ENCODE results near the gene VIPR2. TPM values are rescaled to one million over a fixed set of nuclear protein-coding genes. Genes with fewer than 3 reads are reported as not detected.
"Not testable (repeated sequence)": the region's sequence is repeated elsewhere in the genome, so short reads cannot be mapped to it uniquely, and the experiment has no call there.

Gene VIPR2
- total RNA-seq, 6 donors from 2014 or later, result 0.30 to 0.74 (median 0.40) TPM; not detected in 3

DNA sequence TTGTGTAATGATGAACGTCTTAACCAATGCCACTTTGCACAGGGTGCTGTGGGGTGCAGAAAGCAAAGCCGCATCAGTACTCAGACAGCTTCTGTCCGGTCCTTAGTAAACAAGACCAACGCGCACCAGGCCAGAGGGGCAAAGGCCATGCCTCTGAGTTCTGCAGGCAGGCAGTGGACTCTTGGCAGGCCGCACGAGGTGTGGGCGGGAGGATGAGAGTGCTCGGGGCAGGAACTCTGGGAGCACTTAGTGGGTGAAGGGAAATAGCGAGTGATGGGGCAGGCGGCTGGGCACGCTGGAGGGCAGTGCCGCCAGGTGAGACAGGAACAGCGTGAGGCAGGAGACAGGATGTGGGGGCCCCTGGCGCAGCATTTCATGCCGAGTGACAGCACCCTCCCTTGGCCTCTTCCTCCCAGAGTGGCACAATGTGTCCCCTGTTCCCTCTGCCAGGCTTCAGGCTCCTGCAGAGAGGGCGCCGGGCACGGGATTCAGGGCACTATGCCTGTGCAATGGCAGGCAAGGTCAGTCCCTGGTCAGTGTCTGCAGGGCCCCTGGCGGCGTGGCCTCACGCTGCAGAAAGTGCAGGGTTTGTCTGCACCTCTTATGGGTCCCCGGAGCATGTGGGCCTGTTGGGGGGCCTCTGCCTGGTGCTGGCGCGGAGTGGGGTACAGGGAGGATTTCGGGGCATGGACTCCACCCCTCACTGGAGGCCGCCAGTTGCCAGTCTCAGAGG lies 60.4 kb downstream of the VIPR2 start:
- TF ChIP-seq POLR2A (IDR thresholded peaks at IDR 0.05) (no peak), POLR2AphosphoS5 (IDR thresholded peaks at IDR 0.05) (no peak), EP300 (IDR thresholded peaks at IDR 0.05) (no peak)
- TF ChIP-seq, protein P1, sequence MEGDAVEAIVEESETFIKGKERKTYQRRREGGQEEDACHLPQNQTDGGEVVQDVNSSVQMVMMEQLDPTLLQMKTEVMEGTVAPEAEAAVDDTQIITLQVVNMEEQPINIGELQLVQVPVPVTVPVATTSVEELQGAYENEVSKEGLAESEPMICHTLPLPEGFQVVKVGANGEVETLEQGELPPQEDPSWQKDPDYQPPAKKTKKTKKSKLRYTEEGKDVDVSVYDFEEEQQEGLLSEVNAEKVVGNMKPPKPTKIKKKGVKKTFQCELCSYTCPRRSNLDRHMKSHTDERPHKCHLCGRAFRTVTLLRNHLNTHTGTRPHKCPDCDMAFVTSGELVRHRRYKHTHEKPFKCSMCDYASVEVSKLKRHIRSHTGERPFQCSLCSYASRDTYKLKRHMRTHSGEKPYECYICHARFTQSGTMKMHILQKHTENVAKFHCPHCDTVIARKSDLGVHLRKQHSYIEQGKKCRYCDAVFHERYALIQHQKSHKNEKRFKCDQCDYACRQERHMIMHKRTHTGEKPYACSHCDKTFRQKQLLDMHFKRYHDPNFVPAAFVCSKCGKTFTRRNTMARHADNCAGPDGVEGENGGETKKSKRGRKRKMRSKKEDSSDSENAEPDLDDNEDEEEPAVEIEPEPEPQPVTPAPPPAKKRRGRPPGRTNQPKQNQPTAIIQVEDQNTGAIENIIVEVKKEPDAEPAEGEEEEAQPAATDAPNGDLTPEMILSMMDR (IDR thresholded peaks at IDR 0.05), result no peak
- no peak overlapping the region for H3K27ac ChIP-seq
- ATAC-seq (ENCODE audit: low FRiP score in 2 of 2) (peak; percentile 41 to 65), DNase-seq (peak; percentile 16 to 72)
- no peaks in the 10 kb centered on the region for H3K36me3 ChIP-seq
- no peaks in the 10 kb centered on the region for H3K27me3 ChIP-seq
- 80 to 81% methylated on average over 27 of the region's 27 CpGs for WGBS, 2 donors
- H3K4me1 ChIP-seq, result no peaks in the 10 kb centered on the region
- no peaks in the 10 kb centered on the region for H3K9me3 ChIP-seq
- H3K4me3 ChIP-seq, result no peak overlapping the region

DNA sequence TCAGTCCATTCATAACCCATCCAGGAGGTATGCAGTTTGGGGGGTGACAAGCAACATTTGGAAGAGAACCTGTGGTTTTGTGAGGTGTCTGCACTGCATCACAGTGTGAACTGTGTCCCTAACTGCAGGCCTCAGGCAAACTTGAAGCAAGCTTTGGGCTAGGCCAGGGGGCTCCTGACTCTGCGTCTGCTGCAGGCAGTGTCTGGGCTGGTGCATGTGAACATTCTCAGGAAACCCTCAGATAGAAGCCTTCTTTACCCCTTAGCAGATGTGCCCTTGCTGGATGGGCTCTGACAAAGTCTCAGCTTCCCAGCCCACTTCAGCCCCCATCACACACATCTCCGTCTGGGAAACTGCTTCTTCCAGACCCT lies 61.0 kb downstream of the VIPR2 start:
- 60 to 89% methylated on average over 2 of the region's 2 CpGs for WGBS, 2 donors
- peak in 1 of 2 donors; percentile 4 for DNase-seq

DNA sequence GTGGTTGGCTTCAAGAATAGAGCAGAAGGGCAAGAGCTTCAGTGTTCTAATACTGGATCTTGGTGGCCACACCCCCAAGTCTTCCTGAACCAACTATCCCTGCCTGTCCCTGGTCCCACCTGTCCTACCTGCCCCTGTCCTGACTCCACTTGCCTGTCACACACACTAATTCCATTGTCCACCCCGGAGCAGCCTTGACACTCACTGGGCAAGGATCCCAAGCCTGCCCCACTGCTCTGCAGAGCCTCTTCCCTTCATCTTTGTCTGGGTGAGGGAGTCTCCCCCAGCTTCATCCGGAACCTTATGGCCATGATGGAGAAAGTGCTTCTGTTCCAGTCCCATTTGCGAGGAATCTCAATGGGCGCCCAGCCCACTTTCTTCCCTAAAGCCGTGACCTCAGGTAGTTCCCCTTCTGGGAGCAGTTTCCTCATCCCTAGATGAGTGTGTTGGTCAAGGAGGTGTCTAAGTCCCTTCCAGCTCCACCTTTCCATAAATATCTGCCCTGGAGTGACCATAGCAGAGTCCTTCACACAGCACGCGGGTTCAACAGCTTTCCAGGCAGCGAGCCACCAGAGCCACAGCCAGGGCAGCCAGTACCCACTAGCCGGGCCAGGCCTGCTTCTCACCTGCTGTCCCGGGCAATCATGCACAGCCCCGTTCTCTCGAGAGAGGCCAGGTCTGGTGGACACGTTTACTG lies 61.5 kb downstream of the VIPR2 start:
- no peaks in the 10 kb centered on the region for H3K27me3 ChIP-seq
- ATAC-seq (ENCODE audit: low FRiP score in 2 of 2), result peak; percentile 24 to 42
- H3K4me1 ChIP-seq, result no peaks in the 10 kb centered on the region
- H3K27ac ChIP-seq, result no peak overlapping the region
- no peak overlapping the region for H3K4me3 ChIP-seq
- DNase-seq, result peak; percentile 32 to 44
- H3K9me3 ChIP-seq, result no peaks in the 10 kb centered on the region
- TF ChIP-seq, protein P1 (IDR thresholded peaks at IDR 0.05), result no peak
- TF ChIP-seq POLR2AphosphoS5 (IDR thresholded peaks at IDR 0.05) (no peak), POLR2A (IDR thresholded peaks at IDR 0.05) (no peak), EP300 (IDR thresholded peaks at IDR 0.05) (no peak)
- 87 to 90% methylated on average over 7 to 13 of the region's 13 CpGs for WGBS, 2 donors
- H3K36me3 ChIP-seq, result no peaks in the 10 kb centered on the region

More for the DNA sequence above, 61.0 kb downstream of the VIPR2 start:
- H3K27me3 ChIP-seq, result no peaks in the 10 kb centered on the region
- no peaks in the 10 kb centered on the region for H3K9me3 ChIP-seq
- H3K4me1 ChIP-seq, result no peaks in the 10 kb centered on the region
- no peak overlapping the region for H3K4me3 ChIP-seq
- no peak for TF ChIP-seq EP300 (IDR thresholded peaks at IDR 0.05)
- TF ChIP-seq, protein P1 (IDR thresholded peaks at IDR 0.05), result no peak
- TF ChIP-seq POLR2AphosphoS5 (IDR thresholded peaks at IDR 0.05), result no peak
- TF ChIP-seq POLR2A (IDR thresholded peaks at IDR 0.05), result no peak
- no peaks in the 10 kb centered on the region for H3K36me3 ChIP-seq
- no peak overlapping the region for H3K27ac ChIP-seq
- peak; percentile 8 to 58 for ATAC-seq (ENCODE audit: low FRiP score in 2 of 2)

DNA sequence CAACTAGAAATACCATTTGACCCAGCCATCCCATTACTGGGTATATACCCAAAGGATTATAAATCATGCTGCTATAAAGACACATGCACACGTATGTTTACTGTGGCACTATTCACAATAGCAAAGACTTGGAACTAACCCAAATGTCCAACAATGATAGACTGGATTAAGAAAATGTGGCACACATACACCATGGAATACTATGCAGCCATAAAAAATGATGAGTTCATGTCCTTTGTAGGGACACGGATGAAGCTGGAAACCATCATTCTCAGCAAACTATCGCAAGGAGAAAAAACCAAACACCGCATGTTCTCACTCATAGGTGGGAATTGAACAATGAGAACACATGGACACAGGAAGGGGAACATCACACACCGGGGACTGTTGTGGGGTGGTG lies 62.6 kb downstream of the VIPR2 start:
- DNase-seq; H3K27ac ChIP-seq; H3K36me3 ChIP-seq; H3K4me3 ChIP-seq; H3K27me3 ChIP-seq; H3K9me3 ChIP-seq; H3K4me1 ChIP-seq; ATAC-seq (ENCODE audit: low FRiP score in 2 of 2): not testable (repeated sequence)
- WGBS, 2 donors, result 82 to 99% methylated on average over 1 to 5 of the region's 5 CpGs

DNA sequence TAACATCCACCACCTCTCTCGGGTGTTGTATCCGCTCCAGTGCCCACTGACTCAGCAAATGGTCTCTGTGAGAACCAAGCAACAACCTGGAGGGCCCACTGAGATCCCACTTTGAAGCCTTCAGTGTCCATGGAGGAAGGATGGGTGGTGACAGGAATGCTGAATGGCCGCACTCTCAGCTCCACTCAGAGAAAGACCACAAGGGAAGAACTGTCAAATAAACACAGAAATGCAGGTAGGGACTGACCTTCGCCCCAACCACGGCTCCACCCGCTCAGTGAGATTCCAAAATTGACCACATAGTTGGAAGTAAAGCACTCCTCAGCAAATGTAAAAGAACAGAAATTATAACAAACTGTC lies 65.8 kb downstream of the VIPR2 start:
- no peak for TF ChIP-seq POLR2A (IDR thresholded peaks at IDR 0.05)
- TF ChIP-seq EP300 (IDR thresholded peaks at IDR 0.05), result no peak
- no peak for TF ChIP-seq POLR2AphosphoS5 (IDR thresholded peaks at IDR 0.05)
- TF ChIP-seq, protein P1 (IDR thresholded peaks at IDR 0.05), result no peak

More for the DNA sequence above, 65.8 kb downstream of the VIPR2 start:
- DNase-seq, result no peak
- Histone ChIP-seq H3K4me1 (no peaks in the 10 kb centered on the region), H3K4me3 (no peak overlapping the region), H3K27ac (no peak overlapping the region), H3K27me3 (no peaks in the 10 kb centered on the region), H3K36me3 (no peaks in the 10 kb centered on the region), H3K9me3 (no peaks in the 10 kb centered on the region)
- WGBS, 2 donors, result 85 to 94% methylated on average over 5 to 6 of the region's 6 CpGs
- no peak for ATAC-seq (ENCODE audit: low FRiP score in 2 of 2)
